Measurements from ENCODE around the gene PDP2.

PDP2 gene

DNA sequence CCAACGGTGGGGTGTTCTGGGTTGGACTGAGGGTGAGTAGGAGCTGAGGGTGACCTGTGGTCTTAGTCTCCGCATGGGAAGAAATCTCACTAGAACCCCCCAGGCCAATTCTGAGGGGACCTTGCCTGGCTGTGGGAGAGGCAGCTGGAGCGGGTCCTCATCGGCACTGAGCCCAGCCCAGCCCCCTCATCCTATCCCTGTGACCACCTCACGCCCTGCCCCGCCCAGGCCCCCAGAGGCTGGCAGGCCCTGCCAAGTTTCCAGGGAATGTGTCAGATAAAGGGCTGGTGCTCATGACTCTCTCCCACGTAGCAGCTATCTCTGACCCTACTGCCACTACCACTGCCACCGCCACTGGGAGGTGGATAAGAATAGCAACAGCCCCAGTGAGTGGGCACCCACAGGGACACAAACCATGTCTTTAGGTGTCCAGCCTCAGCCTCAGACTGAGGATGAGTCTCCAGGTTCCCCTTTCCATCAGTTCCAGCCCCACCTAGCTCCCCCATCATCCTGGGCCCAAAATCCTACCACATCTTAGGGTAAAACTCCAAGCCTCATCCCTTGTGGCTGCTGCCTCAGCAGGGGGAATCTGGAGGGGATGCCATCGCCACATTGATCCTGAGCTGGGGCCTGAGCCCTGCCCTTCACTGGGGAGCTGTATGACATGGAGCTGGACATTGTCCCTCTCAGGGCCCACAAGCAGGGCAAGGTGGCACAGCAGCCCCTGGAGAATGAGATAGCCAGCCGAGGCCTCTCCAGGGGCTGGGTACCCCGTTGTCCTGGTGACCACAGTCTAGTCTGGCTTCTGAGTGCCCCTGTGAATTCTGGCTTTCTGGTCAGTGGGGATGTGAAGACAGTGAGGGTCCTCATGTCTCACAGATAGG, 23.5 kb downstream of the PDP2 start:
- CTCF ChIA-PET: interaction anchor here (0.8 to 5.9 kb wide), 10 partner anchors 8 to 73 kb away, joined by 3 to 33 read pairs (median 3); partner anchors contain the start of genes CDH16, NAE1 and RRAD
- POLR2A ChIA-PET: no interaction called here
- no peak for DNase-seq (ENCODE audit: extremely low spot score)
- TF ChIP-seq, protein P1, sequence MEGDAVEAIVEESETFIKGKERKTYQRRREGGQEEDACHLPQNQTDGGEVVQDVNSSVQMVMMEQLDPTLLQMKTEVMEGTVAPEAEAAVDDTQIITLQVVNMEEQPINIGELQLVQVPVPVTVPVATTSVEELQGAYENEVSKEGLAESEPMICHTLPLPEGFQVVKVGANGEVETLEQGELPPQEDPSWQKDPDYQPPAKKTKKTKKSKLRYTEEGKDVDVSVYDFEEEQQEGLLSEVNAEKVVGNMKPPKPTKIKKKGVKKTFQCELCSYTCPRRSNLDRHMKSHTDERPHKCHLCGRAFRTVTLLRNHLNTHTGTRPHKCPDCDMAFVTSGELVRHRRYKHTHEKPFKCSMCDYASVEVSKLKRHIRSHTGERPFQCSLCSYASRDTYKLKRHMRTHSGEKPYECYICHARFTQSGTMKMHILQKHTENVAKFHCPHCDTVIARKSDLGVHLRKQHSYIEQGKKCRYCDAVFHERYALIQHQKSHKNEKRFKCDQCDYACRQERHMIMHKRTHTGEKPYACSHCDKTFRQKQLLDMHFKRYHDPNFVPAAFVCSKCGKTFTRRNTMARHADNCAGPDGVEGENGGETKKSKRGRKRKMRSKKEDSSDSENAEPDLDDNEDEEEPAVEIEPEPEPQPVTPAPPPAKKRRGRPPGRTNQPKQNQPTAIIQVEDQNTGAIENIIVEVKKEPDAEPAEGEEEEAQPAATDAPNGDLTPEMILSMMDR (IDR thresholded peaks at IDR 0.05; ENCODE audit: control extremely low read depth, extremely low read depth, low read depth, missing control alignments): no peak

DNA sequence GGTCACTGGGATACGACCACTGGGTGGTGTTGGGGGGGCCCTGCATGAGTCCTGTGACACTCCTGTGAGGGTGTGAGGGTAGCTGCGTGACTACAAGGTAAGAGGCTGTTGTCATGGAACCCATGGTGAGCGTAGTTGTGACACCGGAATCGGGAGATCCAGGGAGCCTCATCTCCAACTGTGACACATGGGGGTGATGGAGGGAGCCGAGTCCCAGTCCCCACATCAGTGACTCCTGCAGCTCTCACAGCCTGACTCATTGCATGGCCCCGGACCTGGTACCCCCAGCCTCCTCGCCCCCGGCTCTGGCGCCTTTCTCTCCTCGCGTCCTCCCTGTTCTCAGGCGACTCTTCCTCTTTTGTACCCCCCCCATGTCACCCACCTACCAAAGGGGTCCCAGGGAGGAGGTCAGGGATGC, 24.1 kb downstream of the PDP2 start:
- TF ChIP-seq, protein P1 (IDR thresholded peaks at IDR 0.05; ENCODE audit: control extremely low read depth, extremely low read depth, low read depth, missing control alignments): no peak
- CTCF ChIA-PET: interaction anchor here (0.8 to 5.9 kb wide), 6 partner anchors 9 to 74 kb away, joined by 3 to 33 read pairs (median 3); partner anchors contain the start of gene NAE1
- POLR2A ChIA-PET: no interaction called here
- no peak for DNase-seq (ENCODE audit: extremely low spot score)

DNA sequence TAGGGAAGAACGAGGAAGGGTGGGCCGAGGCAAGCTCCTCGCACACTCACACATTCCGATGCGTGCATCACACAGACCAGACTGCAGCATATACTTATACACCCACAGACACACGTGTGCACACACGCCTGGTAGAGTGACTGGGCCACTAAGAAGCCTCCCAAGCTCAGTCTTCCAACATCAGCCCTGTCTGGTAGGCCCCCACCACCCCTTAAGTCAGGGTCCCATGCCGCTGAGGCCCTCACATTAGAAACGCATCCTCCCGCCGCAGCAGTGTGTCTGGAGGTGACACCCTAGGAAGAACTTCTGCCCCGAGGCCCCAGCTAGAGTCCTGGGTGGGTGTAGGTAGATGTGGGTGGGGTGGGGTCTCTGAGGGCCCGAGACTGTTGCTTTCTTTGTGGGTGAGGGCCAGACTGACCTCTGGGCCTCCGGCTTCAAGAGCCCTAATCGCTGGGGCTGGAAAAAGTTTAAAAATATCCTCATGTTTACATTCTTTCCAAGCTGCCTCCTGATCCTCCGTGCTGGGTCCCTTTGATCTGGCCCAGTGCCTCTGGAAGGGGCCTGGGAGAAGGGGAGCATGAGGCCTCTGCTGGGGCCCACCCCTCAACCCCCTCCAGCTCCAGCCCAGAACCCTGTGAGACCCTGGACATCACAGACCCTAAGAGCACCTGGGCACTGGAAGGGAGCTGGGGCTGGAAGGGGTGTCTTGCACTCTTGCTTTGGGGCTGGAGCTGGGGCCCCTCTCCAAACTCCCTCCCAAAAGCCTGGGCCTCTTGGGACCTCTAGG, 24.7 kb downstream of the PDP2 start:
- ChIA-PET POLR2A (interaction anchor here (0.7 kb wide), 2 partner anchors 23 to 164 kb away, joined by 3 read pairs; no protein-coding TSS in a partner anchor), CTCF (interaction anchor here (1.0 to 5.9 kb wide), 6 partner anchors 10 to 74 kb away, joined by 3 to 33 read pairs (median 4); partner anchors contain the start of gene NAE1)
- TF ChIP-seq, protein P1 (IDR thresholded peaks at IDR 0.05; ENCODE audit: control extremely low read depth, extremely low read depth, low read depth, missing control alignments): no peak
- no peak for DNase-seq (ENCODE audit: extremely low spot score)

DNA sequence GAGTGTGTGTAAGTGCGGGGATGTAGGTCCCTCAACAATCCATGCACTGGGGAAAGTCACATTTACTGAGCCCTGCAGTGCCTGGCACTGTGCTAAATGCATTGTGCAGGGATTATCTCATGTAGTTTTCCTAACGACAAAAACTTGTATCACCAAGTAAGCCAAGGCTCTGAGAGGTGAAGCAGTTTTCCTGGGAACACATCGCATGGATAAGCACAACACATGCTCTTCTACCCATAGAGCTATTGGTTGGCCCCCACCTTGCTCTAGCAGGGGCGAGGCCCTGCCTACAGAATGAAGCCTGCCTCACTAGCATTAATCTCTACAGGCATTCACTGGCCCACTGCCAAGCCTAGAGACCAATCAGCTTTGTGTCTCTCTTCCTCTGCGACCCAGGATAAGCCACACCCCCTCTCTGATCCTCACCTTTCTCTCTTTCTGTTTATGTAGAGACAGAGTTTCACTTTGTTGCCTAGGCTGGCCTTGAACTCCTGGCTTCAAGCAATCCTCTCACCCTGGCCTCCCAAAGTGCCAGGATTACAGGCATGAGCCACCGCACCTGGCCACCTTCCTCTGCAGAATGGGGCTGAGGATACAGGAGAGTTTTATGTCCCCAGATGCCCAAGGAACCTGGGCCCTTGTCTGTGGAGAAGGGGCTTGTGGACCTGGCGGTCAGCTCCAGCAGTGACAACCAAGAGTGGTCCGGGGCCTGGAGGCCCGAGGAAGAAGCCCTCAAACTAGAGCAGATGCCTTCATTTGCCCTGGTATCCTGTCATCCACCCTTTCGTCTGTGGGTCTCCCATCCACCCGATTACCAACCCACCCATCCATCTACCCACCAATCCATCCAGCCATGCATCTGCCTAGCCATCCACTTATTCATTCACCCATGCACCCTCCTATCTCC, 25.6 kb downstream of the PDP2 start:
- TF ChIP-seq, protein P1 (IDR thresholded peaks at IDR 0.05; ENCODE audit: control extremely low read depth, extremely low read depth, low read depth, missing control alignments): no peak
- CTCF ChIA-PET: interaction anchor here (1.6 to 5.9 kb wide), 3 partner anchors 11 to 22 kb away, joined by 5 to 33 read pairs (median 6); no protein-coding TSS in a partner anchor
- DNase-seq (ENCODE audit: extremely low spot score): no peak
- POLR2A ChIA-PET: interaction anchor here (0.7 kb wide), 2 partner anchors 22 to 163 kb away, joined by 3 read pairs; no protein-coding TSS in a partner anchor

DNA sequence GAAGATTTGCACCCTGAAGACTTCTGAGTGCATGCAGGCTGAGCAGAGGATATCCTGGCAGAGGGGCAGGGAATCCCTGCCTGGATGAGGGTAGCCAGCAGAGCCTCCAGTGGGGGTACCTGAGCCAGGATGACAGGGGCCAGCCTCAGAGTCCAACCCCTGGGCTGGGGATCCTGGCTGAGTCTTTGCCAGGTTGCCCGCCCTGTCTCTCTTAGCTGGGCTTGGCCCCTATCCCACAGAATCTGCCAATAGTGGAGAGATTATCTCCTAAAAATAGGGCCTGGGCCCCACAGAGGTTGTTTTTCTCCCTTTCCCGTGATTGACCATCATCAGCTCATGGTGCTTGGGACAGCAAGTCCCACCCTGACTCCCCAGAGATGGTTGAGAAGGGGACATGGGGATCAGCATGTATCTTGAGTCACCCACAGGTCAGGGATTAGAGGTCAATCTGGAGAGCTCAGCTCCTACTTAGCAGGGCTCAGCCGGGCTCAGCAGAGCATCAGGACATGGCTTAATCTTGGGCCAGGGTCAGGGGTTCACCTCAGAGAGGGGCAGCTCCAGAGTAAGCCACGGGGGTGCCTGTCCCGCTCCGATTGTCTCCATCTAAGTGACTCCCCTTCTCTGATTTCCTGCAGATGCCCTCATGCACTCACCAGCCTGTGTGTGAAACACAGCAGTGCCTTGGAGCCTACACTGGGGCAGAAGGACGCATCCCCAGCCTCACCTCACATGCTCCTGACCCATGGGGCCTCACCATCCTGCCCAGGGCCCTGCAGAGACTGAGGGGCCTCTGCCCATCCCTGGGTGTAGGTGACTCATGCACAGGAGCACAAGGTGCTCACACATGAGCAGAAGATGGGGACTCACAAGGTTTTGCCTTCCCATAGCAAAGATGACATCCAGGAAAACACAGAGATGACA, 26.9 kb downstream of the PDP2 start:
- TF ChIP-seq, protein P1 (IDR thresholded peaks at IDR 0.05; ENCODE audit: control extremely low read depth, extremely low read depth, low read depth, missing control alignments): no peak
- CTCF ChIA-PET: interaction anchor here (1.5 to 5.9 kb wide), 3 partner anchors 11 to 14 kb away, joined by 3 to 33 read pairs (median 6); partner anchors contain the start of gene CDH16
- no peak for DNase-seq (ENCODE audit: extremely low spot score)
- POLR2A ChIA-PET: no interaction called here

Measured in GM10248 (cell line).